ENCODE data around the gene NTN1.

Gene NTN1

DNA sequence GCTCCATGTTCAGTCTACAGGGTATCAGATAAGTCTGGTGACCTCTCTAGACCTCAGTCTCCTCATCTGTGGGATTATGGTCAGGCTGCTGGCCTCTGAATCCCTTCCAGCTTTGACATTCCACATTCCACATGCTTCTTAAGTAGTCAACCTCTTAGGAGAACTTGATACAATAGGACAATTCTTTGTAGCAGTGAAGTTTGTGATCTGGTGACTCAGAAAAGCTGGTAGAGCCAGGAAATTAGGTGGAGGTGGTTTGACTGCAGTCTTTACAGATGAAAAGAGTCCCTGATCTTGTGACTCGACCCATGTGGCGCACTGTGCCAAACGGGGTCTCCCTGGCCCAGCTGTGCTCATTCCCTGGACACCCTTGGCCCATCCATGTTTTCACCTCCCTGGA, 147.8 kb downstream of the NTN1 start:
- TF ChIP-seq, protein P1, sequence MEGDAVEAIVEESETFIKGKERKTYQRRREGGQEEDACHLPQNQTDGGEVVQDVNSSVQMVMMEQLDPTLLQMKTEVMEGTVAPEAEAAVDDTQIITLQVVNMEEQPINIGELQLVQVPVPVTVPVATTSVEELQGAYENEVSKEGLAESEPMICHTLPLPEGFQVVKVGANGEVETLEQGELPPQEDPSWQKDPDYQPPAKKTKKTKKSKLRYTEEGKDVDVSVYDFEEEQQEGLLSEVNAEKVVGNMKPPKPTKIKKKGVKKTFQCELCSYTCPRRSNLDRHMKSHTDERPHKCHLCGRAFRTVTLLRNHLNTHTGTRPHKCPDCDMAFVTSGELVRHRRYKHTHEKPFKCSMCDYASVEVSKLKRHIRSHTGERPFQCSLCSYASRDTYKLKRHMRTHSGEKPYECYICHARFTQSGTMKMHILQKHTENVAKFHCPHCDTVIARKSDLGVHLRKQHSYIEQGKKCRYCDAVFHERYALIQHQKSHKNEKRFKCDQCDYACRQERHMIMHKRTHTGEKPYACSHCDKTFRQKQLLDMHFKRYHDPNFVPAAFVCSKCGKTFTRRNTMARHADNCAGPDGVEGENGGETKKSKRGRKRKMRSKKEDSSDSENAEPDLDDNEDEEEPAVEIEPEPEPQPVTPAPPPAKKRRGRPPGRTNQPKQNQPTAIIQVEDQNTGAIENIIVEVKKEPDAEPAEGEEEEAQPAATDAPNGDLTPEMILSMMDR (IDR thresholded peaks at IDR 0.05; ENCODE audit: extremely low read depth, missing control alignments) = no peak
- DNase-seq (ENCODE audit: low spot score) = no peak

GRCh38 chr17:9170336-9170735, 149.0 kb downstream of the NTN1 start:
- TF ChIP-seq, protein P1 (IDR thresholded peaks at IDR 0.05; ENCODE audit: extremely low read depth, missing control alignments) = no peak
- DNase-seq (ENCODE audit: low spot score) = no peak

GRCh38 chr17:9170853-9171252, 149.5 kb downstream of the NTN1 start:
- TF ChIP-seq, protein P1 (IDR thresholded peaks at IDR 0.05; ENCODE audit: extremely low read depth, missing control alignments) = no peak
- DNase-seq (ENCODE audit: low spot score) = no peak

DNA sequence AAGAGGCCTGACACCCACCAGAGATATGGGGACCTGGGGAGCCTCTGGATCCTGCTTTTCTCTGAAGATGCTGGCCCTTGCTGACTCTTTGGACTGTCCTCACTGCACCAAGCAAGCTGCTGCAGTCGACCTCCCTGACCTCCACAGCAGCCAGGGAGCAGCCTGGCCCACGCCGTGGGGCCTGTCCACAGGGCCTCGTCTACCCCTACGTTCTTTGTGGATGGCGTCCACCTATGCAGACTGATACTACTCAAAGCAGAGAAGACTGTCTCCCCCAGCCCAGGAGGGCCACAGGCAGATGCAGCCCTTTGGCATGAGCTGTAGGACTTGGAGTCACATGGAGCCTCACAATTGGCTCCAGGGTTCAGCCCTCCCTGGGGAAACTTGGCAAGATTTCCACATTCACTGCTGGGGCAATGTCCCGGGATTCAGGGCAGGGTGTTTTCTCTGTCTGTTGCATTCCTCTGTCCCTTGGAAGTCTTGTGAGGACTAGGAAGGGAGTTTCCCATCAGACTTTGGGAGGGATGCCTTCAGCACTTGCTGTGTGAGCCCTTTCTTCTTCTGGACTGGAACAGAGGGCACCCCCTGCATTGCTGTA, 152.2 kb downstream of the NTN1 start:
- TF ChIP-seq, protein P1 (IDR thresholded peaks at IDR 0.05; ENCODE audit: extremely low read depth, missing control alignments) = no peak
- no peak for DNase-seq (ENCODE audit: low spot score)

GRCh38 chr17:9174312-9174711, 153.0 kb downstream of the NTN1 start:
- DNase-seq (ENCODE audit: low spot score) = no peak
- TF ChIP-seq, protein P1 (IDR thresholded peaks at IDR 0.05; ENCODE audit: extremely low read depth, missing control alignments) = no peak

DNA sequence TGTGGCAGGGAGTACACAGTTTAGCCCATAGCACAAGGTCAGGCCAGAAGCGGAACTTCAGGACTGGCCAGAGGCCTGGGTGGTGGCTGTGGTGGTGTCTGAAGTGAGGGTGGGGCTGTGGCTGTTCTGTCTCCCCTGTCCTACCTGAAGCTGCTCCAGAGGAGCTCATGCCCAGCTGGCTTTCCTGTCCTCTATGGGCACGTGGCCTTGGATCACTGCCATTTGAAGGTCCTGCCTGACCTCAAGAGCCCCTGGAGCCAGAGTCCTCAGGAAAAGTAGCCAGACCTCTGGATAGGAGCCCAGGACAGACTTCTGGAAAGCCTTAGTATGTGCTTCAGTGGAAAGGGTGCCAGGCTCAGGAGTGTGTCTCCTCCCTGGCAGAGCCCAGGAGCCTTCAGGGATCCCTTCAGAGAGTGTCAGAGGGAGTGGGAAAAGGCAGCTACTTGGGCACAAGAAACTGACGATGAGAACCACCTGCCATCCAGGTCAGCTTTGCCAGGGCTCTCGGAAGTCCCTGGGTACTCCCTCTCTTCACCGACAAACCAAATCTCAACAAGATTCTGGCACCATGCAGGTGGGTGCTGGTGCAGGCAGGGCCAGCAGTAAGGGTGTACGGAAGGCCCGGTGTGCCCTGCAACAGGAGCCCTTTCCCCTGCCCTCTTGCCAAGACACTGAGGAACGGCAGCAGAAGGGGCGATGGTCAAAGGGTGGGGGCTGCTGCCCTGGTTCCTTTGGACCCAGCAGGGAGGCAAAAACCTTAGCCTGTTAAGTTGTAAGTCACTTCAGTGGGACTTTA, 153.7 kb downstream of the NTN1 start:
- DNase-seq (ENCODE audit: low spot score) = no peak
- TF ChIP-seq, protein P1 (IDR thresholded peaks at IDR 0.05; ENCODE audit: extremely low read depth, missing control alignments) = no peak

DNA sequence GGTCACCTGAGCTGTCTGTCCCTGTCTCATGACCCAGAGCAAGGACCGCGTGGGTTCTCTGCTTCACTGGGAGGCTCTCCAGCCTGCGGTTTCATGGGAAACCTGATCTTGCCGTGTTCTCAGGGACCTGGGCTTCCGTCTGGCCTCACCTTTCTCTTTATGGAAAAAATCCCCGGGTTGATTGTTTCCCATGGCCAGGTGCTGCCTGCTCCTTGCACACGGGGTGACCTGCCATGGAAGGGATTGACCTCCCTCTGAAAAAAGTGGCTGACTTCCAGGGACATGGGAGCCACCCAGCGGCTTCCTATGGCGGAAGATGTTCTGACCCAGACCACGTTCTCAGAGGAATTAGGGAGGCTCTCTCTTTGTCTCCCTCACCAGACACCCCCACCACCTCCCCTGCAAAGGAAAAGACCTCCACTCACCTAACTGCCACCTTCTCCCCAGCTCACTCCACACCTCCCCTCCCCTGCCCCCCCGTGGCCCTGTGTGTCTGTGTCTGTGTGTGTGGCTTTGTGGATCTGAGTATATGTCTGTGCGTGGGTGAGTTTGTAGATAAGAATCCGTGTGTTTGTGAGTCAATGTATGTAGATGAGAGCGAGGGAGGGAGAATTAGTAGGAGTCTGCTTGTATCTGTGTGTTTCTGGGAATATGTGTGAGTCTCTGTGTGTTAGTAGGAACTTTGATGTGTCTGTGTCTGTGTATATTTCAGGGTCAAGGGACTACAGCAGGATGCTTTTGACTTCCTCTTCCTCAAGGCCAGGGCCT, 154.6 kb downstream of the NTN1 start:
- DNase-seq (ENCODE audit: low spot score) = no peak
- TF ChIP-seq, protein P1 (IDR thresholded peaks at IDR 0.05; ENCODE audit: extremely low read depth, missing control alignments) = no peak

Data from GM20000 (cell line).